ENCODE measurements around the gene PIGA. TPM values are rescaled to one million over a fixed set of nuclear protein-coding genes. Genes with fewer than 3 reads are reported as not detected.

PIGA gene
- total and polyA plus RNA-seq, 9 of the 15 experiments (the other 6 are each of a cell fraction or from before 2014, with no cell fraction given): 14.8 to 36.9 (median 23.5) TPM

GRCh38 chrX:15328821-15329220 lies 6.5 kb downstream of the PIGA start (continued):
- TF ChIP-seq ZBTB11 (CRISPR knock-in tag; IDR thresholded peaks at IDR 0.05): no peak

- Histone ChIP-seq H2AFZ (ENCODE audit: low read depth, low read length) (no peak overlapping the region), H3K79me2 (ENCODE audit: control insufficient read depth, insufficient read depth, low read length) (peaks cover 7% of the 10 kb centered on the region; the same call in 2 of the 3 replicates), H3K36me3 (ENCODE audit: control insufficient read depth, insufficient read depth, low read length) (peaks cover 70% of the 10 kb centered on the region), H3K27ac (ENCODE audit: extremely low read depth, low read depth, low read length) (no peak overlapping the region), H3K4me1 (replicated peaks in 1 of 2; ENCODE audit: control insufficient read depth in 2 of 2, insufficient read depth in 2 of 2, low read length in 2 of 2) (no peaks in the 10 kb centered on the region), H3K9me3 (replicated peaks; ENCODE audit: control insufficient read depth, insufficient read depth, low read depth, low read length) (no peaks in the 10 kb centered on the region), H3K4me2 (ENCODE audit: insufficient read depth, low read length) (no peak overlapping the region), H3K9me1 (ENCODE audit: control insufficient read depth, insufficient read depth, low read length) (no peaks in the 10 kb centered on the region), H3K9ac (ENCODE audit: insufficient read depth in 1 of 2, low read depth in 2 of 2, low read length in 2 of 2) (no peak overlapping the region), H3K4me3 (no peak overlapping the region), H3K27me3 (ENCODE audit: control insufficient read depth in 2 of 2, insufficient read depth in 2 of 2, low read length in 2 of 2) (no peaks in the 10 kb centered on the region), H4K20me1 (replicated peaks; ENCODE audit: control insufficient read depth, insufficient read depth, low read length) (no peaks in the 10 kb centered on the region)
- no TSS peak for BruUV-seq (replicated peaks)
- DNase-seq (ENCODE audit: extremely low read depth in 1 of 4, low spot score in 3 of 4) (no peak), FAIRE-seq (no peak), ATAC-seq (no peak)
- CTCF ChIA-PET (ENCODE audit: low intra/inter-chr PET ratio): no interaction called here
- TF ChIP-seq SMAD3 (CRISPR knock-in tag; conservative IDR thresholded peaks at IDR 0.05) (no peak), SAFB (IDR thresholded peaks at IDR 0.05; ENCODE audit: borderline replicate concordance, low read depth, low read length) (no peak), SPI1 (IDR thresholded peaks at IDR 0.05; ENCODE audit: borderline replicate concordance, low read depth, low read length) (no peak), SAFB2 (IDR thresholded peaks at IDR 0.05; ENCODE audit: borderline replicate concordance, low read depth, low read length, severe bottlenecking) (no peak), STAG1 (CRISPR knock-in tag; IDR thresholded peaks at IDR 0.05; ENCODE audit: borderline replicate concordance) (no peak), EGR1 (conservative IDR thresholded peaks at IDR 0.05) (no peak), MAFK (IDR thresholded peaks at IDR 0.05; ENCODE audit: low read length) (no peak), HCFC1 (IDR thresholded peaks at IDR 0.05; ENCODE audit: low read depth, low read length) (no peak), KLF16 (IDR thresholded peaks at IDR 0.05) (no peak)
- POLR2A ChIA-PET: no interaction called here
- intact Hi-C loops (cut with micrococcal nuclease): no loop called here
- 57% methylated on average over 3 of the region's 3 CpGs for WGBS (ENCODE audit: insufficient coverage, low coverage, missing lambda C conversion rate)
- in situ Hi-C loops (cut with MboI): loop anchor here (25.0 kb wide), 1 partner anchor 134 kb away; no protein-coding TSS in a partner anchor
Observed at GRCh38 chrX:15328131-15328530, 7.2 kb downstream of the PIGA start.
